Osteocyte (in vitro differentiated cells): Measurements from ENCODE around the gene PHOSPHO2. TPM values are rescaled to one million over a fixed set of nuclear protein-coding genes. Genes with fewer than 3 reads are reported as not detected.

Source experiments
- DNase-seq: peaks from one replicate; pipeline ENCODE4 v3.0.0; 2021; ENCODE audit warnings: mixed read lengths; ENCODE audit not compliant: unreplicated experiment; ENCODE audit errors: extremely low spot score
- H3K27ac Mint-ChIP-seq: one replicate; pipeline ENCODE4 v1.8.0; 2021; ENCODE audit warnings: mild to moderate bottlenecking, mixed read lengths; ENCODE audit not compliant: unreplicated experiment
- H3K27me3 Mint-ChIP-seq: one replicate; pipeline ENCODE4 v1.8.0; 2021; ENCODE audit warnings: mixed read lengths; ENCODE audit not compliant: unreplicated experiment
- H3K36me3 Mint-ChIP-seq: one replicate; pipeline ENCODE4 v1.8.0; 2021; ENCODE audit warnings: mixed read lengths; ENCODE audit not compliant: unreplicated experiment
- H3K4me1 Mint-ChIP-seq: one replicate; pipeline ENCODE4 v1.8.0; 2021; ENCODE audit warnings: mixed read lengths; ENCODE audit not compliant: unreplicated experiment
- H3K4me3 Mint-ChIP-seq: one replicate; pipeline ENCODE4 v1.8.0; 2021; ENCODE audit warnings: mild to moderate bottlenecking, moderate library complexity, mixed read lengths; ENCODE audit not compliant: unreplicated experiment
- H3K9me3 Mint-ChIP-seq: one replicate; pipeline ENCODE4 v1.8.0; 2021; ENCODE audit warnings: mixed read lengths; ENCODE audit not compliant: unreplicated experiment
- total RNA-seq: library from RNA; stranded (reverse); gene quantifications from 2 replicates; pipeline ENCODE4 v1.2.1, GENCODE V29; 2021
- TF ChIP-seq, protein P1 (sequence below): fragments of 200-600 bp; sonication (generic); IDR thresholded peaks from 2 replicates; pipeline ENCODE4 v1.5.0; 2021; ENCODE audit warnings: antibody characterized with exemption, mild to moderate bottlenecking, moderate library complexity

Gene PHOSPHO2
- total RNA-seq, 1 donor from 2014 or later = 4.8 TPM

GRCh38 chr2:169702996-169703395, 8.7 kb downstream of the PHOSPHO2 start:
- Mint-ChIP-seq H3K4me3 (no peak overlapping the region), H3K27me3 (no peaks in the 10 kb centered on the region), H3K9me3 (no peaks in the 10 kb centered on the region), H3K36me3 (peaks cover 8% of the 10 kb centered on the region), H3K27ac (no peak overlapping the region), H3K4me1 (no peaks in the 10 kb centered on the region)
- TF ChIP-seq, protein P1, sequence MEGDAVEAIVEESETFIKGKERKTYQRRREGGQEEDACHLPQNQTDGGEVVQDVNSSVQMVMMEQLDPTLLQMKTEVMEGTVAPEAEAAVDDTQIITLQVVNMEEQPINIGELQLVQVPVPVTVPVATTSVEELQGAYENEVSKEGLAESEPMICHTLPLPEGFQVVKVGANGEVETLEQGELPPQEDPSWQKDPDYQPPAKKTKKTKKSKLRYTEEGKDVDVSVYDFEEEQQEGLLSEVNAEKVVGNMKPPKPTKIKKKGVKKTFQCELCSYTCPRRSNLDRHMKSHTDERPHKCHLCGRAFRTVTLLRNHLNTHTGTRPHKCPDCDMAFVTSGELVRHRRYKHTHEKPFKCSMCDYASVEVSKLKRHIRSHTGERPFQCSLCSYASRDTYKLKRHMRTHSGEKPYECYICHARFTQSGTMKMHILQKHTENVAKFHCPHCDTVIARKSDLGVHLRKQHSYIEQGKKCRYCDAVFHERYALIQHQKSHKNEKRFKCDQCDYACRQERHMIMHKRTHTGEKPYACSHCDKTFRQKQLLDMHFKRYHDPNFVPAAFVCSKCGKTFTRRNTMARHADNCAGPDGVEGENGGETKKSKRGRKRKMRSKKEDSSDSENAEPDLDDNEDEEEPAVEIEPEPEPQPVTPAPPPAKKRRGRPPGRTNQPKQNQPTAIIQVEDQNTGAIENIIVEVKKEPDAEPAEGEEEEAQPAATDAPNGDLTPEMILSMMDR = no peak
- DNase-seq = no peak

- H3K27me3 Mint-ChIP-seq = no peaks in the 10 kb centered on the region
- DNase-seq = no peak
- H3K9me3 Mint-ChIP-seq = no peaks in the 10 kb centered on the region
- no peak overlapping the region for H3K27ac Mint-ChIP-seq
- TF ChIP-seq, protein P1 = no peak
- no peak overlapping the region for H3K4me3 Mint-ChIP-seq
- peaks cover 8% of the 10 kb centered on the region for H3K36me3 Mint-ChIP-seq
- no peaks in the 10 kb centered on the region for H3K4me1 Mint-ChIP-seq
Measured at GRCh38 chr2:169704160-169704708, 10.0 kb downstream of the PHOSPHO2 start.

- Mint-ChIP-seq H3K9me3 (no peaks in the 10 kb centered on the region), H3K36me3 (peaks cover 5% of the 10 kb centered on the region), H3K27me3 (no peaks in the 10 kb centered on the region), H3K27ac (no peak overlapping the region), H3K4me3 (no peak overlapping the region), H3K4me1 (no peaks in the 10 kb centered on the region)
- DNase-seq = no peak
- TF ChIP-seq, protein P1 = no peak
Measured at GRCh38 chr2:169705927-169706326, 11.7 kb downstream of the PHOSPHO2 start.

DNA sequence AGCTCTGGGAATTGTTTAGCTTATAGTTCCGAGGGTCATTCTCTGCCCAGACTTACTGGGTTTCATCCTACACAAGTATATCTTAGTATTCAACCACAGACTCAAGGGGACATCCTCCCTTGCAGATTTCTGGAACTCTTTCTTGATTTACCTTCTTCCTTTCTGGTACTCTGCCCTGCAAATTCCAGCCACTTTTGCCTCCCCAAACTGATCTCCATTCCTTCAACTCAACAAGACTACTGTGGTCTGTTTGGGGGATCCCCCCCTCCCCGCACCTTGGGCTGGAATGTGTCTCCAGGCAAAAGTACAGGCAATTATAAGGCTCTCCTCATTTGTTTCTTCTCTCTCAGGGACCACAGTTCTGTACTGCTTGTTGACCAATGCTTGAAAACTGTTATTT, 13.4 kb downstream of the PHOSPHO2 start:
- Mint-ChIP-seq H3K36me3 (no peaks in the 10 kb centered on the region), H3K9me3 (no peaks in the 10 kb centered on the region), H3K4me3 (no peak overlapping the region), H3K27ac (no peak overlapping the region), H3K4me1 (no peaks in the 10 kb centered on the region), H3K27me3 (no peaks in the 10 kb centered on the region)
- TF ChIP-seq, protein P1 = no peak
- no peak for DNase-seq

DNA sequence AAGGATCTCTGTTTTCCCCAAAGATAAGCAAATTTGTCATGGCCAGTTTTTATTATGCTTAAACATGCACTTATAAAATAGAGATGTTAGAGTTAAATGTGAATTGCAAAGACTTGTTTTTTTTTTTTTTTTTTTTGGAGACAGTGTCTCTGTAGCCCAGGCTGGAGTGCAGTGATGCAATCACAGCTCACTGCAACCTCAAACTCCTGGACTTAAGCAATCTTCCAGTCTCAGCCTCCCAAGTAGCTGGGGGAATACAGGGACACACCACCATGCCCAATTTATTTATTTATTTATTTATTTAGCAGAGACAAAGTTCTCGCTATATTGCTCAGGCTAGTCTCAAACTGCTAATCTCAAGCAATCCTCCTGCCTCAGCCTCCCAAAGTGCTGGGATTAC, 15.1 kb downstream of the PHOSPHO2 start:
- H3K4me1 Mint-ChIP-seq = no peaks in the 10 kb centered on the region
- H3K27me3 Mint-ChIP-seq = no peaks in the 10 kb centered on the region
- H3K4me3 Mint-ChIP-seq = no peak overlapping the region
- H3K9me3 Mint-ChIP-seq = no peaks in the 10 kb centered on the region
- no peak for DNase-seq
- TF ChIP-seq, protein P1 = no peak
- no peak overlapping the region for H3K27ac Mint-ChIP-seq
- no peaks in the 10 kb centered on the region for H3K36me3 Mint-ChIP-seq
